ENCODE data around the gene CREBZF.

CREBZF gene

GRCh38 chr11:85664615-85665481 lies at the start of gene CREBZF:
Gene CREBZF, minus strand, starts transcription at chr11:85665129. Its CDS starts 254 bp downstream, at chr11:85664875.
- peak; percentile 62 to 95 (median 86) for DNase-seq

DNA sequence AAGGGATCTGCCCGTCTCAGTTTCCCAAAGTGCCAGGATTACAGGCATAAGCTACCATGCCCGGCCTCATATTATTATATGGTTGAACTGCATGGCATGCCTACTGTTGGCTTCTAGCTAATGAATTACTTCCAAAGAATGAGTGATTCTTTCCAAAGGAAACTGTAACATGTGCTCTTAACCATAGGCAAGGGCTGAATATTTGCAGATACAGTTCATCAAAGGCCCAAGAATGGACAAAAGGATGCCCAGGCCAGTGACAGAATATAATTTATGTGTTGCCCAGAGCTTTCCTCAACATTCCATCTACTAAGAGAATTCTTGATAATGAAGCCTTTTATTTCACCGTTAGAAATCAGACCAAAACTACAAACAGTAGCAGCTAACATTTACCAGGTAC lies 48.0 kb upstream of the CREBZF start:
- no peak for DNase-seq

DNA sequence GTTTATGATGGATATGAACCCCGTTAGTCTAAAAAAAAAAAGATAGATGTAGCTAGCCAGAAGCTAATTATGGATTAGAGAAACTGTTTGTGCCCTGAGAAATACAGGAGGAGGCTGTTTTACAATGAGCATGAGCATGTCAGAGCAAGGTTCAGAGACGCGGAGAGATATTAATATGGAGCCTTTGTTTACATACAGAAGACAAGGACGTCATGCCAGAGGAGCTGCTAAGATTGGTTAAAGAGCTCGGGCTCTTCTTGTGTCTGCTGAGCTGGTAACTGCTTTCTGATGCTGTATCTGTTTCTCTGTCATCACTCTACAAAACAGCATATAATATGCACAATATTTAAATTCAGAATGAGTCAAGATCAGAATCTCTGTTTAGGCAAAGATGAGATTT lies 46.0 kb upstream of the CREBZF start:
- DNase-seq: no peak

DNA sequence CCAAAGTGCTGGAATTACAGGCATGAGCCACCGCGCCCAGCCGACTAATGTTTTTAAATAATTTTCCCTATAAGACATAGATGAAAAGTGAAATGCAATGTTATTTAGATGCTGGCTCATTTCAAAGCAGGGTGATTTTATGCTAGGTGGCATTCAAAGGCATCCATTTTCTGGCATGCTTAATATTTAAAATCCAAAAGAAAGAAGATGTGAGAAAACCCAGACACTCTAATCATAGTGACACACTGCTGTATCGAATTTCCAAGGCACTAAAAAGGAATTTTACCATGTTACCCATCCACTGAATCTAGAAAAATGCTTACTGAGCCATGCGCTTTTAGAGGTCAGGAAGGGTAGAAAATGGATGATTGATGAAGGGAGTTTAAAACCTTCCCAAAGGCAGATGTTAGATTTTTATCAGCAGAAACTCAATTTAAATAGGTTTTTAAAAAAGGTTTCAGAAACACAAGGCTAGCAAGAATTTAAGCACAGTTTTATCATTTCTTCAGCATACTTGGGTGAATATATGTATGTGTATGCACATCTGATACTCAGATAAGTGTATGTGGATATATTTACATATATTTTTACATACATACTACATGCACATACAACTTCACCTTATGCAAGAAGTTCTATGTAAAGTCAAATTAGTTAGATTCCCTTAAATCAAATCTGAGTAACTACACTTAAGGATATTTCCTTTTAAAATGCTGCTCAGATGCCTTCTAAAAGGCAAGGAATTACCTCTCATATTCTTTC lies 45.2 kb upstream of the CREBZF start:
- no peak for DNase-seq

- no peak for DNase-seq
Measured at GRCh38 chr11:85705800-85706199, 40.9 kb upstream of the CREBZF start.

- DNase-seq: no peak
Measured at GRCh38 chr11:85704967-85705366, 40.0 kb upstream of the CREBZF start.

- no peak for DNase-seq
Measured at GRCh38 chr11:85699957-85700741, 35.2 kb upstream of the CREBZF start.

GRCh38 chr11:85698195-85698594 lies 33.3 kb upstream of the CREBZF start:
- no peak for DNase-seq

DNA sequence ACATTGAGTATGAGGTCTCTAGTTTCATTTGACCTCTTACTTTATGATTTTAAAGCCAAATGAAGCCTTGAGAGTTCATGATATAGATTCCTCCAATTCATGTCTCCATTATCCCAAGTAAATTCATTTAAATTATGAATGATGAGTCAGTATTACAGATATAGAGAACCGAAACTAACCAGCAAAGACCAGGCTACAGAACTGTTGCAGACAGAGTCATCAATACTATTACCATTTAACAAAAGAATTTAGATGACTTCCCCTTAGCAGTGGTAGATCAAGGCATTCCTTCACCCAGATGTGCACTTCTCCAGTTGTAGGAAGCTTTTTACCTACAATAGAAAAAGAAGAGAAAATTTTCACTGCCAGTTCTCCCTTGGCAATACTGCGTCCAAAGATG lies 32.8 kb upstream of the CREBZF start:
- DNase-seq: no peak

DNA sequence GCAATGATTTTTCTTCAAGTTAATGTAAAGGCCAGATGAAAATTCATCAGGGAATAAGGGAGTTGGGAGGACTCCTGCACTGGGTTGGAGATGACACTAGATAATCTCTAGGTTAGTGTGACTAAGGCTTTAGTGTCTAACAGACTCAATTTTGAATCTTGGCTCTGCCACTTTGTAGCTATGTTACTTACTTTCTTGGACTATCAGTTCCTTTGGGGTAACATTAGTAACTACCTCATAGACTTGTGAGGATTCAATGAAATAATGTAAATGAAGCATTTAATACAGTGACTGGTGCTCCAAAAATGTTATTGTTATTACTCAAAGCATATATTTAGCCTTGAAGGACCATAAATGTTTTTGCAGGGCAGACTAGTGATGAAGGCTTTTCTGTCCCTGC lies 30.6 kb upstream of the CREBZF start:
- DNase-seq: no peak

DNA sequence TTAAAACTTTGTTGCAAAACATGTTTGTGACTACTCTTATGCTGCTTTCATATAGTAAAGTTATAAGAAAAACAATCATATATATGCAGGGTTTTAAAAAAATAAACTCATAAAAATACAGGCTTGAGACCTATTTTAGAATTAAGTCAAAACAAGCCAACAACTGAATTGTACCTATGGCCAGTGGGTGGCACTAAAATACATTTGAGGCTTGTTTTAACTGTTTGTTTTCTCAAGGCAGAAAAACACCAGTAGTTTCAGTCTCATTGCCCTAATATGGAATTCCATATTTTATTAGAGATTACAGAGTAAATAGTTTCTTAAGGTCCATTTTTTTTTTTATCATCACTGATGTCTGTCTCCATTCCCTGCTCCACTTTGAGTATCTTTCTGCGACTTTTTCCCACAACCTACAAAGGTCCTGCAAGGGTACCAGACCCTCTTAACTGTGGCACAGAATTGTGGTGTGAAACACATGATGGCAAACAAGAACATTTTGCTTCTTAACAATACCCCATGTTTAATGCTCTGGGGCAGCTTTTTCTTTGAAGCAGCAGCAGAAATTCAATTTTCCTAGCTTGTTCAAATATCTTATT lies 29.6 kb upstream of the CREBZF start:
- peak in 3 of 56 donors; percentile 2 to 37 (median 5) for DNase-seq

DNA sequence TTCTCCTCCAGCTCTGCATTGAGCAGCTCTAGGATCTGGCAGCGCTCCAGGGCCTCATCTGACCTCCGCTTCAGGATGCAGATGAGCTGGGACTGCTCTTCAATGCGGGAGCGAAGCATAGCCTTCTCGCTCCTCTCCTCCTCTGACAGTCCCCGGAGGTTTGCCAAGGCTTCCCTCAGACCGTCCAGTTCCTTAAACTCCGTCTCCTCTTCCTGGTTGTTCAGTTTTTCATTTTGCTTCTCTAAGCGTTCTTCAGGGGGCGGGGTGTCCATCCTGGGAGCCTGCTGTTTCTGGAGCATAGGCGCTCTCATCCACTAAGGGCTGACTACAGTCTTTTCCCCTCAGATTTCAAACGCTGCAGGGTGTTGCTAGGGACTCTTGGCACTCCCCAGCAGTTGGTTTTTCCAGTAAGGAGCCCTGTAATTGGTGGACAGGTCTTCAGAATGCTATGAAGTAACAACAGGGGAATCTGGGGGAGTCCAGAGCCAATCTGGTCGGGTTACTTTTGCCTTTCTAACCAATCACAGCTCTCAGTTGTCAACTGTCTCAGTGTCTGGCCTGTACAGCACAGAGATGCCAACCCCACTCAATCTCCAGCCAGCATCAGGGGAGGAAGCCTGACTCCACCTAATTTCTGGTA lies 21.0 kb upstream of the CREBZF start, which contains the start of gene CCDC89:
Gene CCDC89, minus strand, starts transcription at position 376 of the 640 bp plus-strand sequence. Its CDS starts 65 bp downstream, at position 311.
- DNase-seq: peak in 53 of 56 donors; percentile 5 to 84 (median 58)

DNA sequence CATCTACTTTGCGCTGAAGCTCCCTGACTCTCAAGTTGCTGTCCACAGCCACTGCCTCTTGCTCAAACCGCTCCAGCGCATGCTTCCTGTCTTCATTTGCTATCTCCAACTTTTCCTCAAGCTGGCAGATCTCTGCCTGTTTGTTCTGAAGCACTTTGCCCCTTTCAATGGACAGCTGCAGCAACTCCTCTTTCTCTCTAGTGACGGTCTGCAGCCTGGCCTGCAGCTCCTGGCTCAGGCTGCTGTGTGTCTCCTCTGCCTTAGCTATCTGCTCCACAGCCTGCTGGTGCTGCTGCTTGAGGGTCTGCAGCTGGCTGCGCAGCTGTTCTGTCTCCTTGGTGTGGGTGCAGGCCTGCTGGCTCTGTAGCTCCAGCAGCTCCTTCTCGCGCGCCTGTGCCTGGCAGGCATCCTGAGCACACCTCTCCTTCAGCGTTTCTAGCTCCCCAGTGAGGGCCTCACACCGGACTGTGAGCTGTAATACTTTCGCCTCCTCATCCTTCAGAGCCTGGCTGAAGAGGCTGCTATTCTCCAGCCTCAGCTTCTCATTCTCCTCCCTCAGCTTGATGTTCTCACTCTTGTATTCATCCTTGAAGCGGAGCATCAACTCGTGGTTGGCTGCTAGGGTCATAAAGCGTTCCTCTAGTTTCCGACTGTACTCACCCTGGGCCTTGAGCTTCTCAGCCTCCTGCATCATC lies 20.3 kb upstream of the CREBZF start:
- DNase-seq: peak in 8 of 56 donors; percentile 2 to 34 (median 12)

- DNase-seq: peak in 50 of 56 donors; percentile 0 to 78 (median 44)
Measured at GRCh38 chr11:85682330-85683305, 17.7 kb upstream of the CREBZF start.

DNA sequence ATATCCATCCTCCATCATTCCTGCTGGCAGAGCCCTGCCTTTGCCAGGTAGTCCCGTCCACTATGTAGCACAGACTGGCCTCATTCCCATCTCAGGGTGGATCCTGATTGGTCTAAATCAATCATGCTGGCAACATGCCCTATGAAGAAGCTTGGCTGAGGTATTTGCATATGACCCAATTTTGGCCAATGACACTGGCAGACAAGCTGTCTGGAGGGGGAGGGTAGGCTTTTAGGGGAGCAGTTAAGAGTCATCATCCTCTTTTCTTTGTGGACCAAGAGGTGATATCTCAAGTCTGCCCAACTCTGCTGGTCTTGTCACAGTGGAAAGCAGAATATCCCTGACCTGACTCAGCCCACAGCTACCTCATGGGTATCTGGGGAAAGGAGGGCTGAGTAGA lies 16.0 kb upstream of the CREBZF start:
- peak in 1 of 56 donors; percentile 42 for DNase-seq

GRCh38 chr11:85679576-85679975 lies 14.6 kb upstream of the CREBZF start:
- DNase-seq: no peak

GRCh38 chr11:85673393-85673792 lies 8.5 kb upstream of the CREBZF start:
- no peak for DNase-seq

GRCh38 chr11:85672105-85672902 lies 7.4 kb upstream of the CREBZF start:
- no peak for DNase-seq
